ENCODE results near the gene DCLK1.

DCLK1 gene

DNA sequence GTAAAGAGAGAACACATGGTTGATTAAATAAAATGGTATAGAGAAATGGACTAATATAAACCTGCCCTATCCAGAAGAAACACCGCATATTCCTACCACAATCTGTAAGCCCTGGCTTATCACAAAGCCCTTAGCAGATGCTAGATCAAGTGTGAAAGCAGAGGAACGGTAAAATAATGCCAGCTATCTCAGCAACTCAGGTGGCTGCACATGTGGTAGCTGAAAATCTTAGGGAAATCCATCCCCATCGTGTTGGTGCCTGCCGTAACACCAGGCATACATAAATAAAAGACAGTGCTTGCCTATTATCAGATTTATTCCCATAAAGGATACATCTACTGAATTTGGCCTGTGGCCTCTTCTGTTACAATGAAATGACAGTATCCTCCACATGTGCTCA, 350.6 kb downstream of the DCLK1 start:
- no peak for DNase-seq

- DNase-seq = no peak
Measured at GRCh38 chr13:35771898-35772297, 359.3 kb downstream of the DCLK1 start.

GRCh38 chr13:35770756-35771297, 360.4 kb downstream of the DCLK1 start:
- DNase-seq = no peak

DNA sequence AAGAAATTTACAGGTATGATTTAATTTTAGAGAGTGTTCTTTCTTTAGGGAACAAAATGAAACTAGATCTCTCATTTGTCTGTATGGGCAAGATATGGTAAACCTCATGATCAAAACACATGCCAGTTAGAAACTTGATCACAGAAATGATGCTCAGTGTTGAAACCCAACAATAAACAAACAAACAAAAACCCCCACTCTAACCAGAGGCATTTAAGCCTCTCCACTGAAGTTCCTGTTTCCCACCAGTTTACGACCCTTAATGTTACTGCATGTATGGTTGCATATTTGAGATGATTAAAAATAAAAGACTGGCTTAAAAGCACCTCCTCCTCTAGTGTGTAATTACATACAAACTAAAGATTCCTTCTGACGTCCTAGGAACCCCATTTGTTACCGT, 361.4 kb downstream of the DCLK1 start:
- no peak for DNase-seq

DNA sequence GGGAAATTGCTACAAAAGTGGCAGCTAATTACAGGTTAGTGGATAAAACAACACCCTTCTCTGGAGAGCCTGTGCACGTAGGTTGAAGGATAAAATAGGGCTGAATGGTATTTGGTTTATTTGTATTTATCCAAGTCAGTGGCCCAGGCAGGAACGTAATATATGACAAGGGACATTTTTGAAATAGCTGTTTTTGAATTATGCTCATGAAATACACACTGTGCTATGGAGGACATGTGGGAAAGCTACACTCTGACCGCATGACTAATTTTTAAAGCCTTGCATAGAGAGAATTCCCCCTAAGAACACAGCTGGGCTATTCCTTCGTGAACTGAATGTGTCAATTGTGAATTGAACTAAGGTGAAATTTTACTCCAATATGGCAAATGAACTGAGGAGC, 362.6 kb downstream of the DCLK1 start:
- DNase-seq = no peak

DNA sequence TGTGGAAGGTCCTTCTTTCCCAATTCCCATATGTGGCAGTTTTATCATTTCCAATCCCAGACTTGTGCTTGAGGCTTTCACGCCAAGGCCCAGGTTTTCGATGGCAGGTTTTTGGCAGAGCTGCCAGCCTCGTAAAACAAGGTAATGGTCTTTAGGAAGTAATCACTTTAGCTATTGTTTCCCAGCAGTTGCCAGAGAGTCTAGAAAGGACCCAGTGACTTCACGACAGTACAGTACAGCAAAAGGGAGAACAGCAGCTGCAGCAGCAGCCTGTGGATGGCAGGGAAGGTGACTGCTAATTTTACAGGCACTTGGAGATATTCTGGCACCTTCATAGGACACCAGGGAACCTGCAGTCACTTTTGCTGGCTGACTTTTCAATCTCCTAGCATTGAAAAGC, 363.1 kb downstream of the DCLK1 start:
- no peak for DNase-seq

GRCh38 chr13:35767256-35767976, 363.8 kb downstream of the DCLK1 start:
- no peak for DNase-seq

DNA sequence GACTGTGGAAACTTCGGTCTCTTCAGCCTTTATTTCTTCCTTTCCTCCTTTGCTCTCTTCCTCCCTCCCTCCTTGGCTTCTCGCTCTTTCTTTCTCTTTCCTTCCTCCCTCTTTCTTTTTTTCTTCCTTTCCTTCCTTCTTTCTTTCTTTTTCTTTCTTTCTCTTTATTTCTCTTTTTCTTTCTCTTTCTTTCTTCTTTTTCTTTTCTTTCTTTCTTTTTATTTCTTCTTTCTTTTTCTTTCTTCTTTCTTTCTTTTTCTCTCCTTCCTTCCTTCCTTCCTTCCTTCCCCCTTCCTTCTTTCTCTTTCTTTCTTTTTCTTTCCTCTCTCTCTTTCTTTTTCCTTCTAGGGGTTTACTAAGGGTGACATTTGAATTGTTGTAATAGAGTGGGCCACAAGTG, 364.5 kb downstream of the DCLK1 start:
- no peak for DNase-seq

- no peak for DNase-seq
Measured at GRCh38 chr13:35765941-35766340, 365.2 kb downstream of the DCLK1 start.

DNA sequence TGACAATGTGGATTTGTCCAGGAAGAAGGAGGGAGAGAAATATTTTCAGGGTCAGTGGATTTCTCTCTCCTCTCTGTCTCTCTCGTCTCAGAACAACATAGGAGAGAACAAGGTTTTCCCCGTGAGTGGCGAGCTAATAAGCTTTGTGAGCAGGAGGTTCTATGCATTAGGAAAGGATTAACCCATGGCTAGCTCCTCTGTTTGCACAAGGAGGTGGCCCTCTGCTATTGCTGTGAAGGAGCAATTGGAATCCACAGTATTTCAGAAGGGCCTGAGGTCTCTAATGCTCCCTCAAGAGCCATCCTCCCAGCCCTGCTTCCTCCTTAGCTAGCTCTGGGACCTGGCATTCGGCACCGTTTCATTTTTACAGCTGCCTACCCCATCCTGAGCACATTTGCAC, 365.8 kb downstream of the DCLK1 start:
- DNase-seq = no peak

DNA sequence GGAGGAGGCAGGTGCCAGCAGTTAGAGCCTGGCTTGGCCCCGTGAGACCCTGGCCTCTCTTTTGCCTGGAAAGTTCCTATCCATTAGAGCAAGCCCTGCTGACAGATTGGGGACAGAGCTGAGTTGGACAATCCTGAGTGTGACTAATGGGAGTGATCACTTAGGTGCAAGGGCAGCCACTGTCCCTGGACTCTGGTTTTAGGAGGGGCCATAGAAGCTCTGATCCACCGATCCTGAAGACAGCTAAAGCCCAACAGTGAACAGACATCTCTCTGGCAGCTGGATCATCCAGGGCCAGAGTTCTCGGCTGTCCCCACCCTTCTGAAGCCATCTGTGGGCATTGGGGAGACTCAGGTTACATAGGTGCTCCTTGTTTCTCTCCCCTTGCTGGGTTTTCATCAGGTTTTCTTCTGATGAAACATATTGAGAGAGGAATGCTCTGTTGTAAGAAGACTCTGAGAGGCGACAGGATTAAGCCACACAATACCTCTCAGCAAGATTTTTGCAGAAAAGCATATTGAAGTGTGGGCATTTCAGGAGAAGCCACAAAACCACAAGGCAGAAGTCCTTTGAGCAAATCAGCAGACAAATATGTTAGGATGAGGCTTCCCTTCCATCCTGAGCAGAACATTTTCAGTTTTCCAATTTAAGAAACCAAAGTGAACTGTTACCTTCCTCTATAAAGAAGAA, 366.7 kb downstream of the DCLK1 start:
- DNase-seq = no peak

GRCh38 chr13:35763782-35764123, 367.4 kb downstream of the DCLK1 start:
- no peak for DNase-seq

- DNase-seq = no peak
Measured at GRCh38 chr13:35763060-35763781, 368.0 kb downstream of the DCLK1 start.

DNA sequence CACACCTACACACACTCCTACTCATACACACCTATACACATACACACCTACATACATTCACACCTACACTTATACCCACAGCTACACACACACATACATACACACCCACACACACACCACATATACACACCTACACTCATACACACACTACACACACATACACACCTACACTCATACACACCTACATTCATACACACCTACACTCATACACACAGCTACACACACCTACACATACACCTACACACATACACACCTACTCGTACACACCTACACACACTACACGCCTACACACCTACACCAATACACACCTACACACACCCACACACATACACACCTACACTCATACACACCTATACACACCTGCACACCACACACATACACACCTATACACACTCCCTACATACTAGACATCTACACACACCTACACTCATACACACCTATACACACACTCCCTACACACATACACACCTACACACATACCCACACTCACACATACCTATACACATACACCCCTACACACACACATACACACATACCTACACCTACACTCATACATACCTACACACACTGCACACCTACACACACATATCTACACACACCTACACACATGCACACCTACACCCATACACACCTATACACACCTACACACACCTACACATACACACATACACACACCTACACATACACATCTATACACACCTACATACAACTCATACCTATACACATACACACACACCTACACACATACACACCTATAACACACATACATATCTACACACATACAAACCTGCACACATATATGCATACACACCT, 369.5 kb downstream of the DCLK1 start:
- DNase-seq = no peak

DNA sequence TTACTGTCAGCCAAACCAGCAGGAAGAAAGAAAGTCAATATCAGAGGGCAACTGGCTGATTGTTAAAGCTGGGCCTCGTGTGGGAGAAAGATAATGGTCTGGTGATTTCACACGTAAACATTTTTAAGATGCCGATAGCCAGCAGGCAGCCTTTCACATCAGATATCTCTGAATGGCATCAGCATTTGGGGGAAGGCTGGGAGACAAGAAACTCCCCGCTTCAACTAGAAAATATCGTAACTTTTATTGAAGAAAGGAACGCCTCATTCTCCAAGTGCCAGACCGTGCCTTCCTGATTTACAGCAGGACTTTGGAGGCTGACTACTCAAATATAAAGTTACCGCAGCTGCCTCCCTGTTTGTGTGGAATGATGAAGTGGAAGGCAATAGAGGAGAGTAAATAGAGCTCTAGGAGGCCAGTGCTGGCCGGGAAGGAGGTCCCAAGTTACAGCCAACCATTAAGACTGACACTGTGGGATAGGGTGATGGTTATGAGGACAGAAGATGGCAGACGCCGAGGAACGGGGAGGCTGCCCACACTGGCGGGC, 370.4 kb downstream of the DCLK1 start:
- no peak for DNase-seq

DNA sequence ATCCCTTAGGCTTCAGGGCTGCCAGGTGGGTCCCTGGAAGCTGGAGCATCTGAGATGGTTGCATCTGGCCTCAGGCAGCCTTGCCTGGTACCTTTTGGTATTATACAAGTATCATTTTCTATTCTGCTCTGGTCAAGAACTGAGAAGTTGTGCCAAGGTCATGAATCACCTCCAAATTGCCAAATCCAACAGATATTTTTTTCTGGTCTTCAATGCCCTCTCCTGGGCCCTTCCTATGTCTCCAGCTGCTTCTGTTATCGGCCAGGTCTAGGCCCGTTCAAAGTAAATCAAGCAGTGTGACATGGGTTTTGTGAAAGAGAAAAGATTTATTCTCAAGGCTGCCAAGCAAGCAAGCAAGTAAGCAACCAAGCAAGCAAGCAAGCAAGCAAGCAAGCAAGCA, 383.6 kb downstream of the DCLK1 start:
- DNase-seq = no peak

GRCh38 chr13:35744566-35745178, 386.5 kb downstream of the DCLK1 start:
- DNase-seq = no peak

GRCh38 chr13:35744144-35744543, 387.0 kb downstream of the DCLK1 start:
- no peak for DNase-seq

GRCh38 chr13:35743165-35743564, 388.0 kb downstream of the DCLK1 start:
- no peak for DNase-seq

GRCh38 chr13:35741657-35742056, 389.5 kb downstream of the DCLK1 start:
- DNase-seq = no peak

- DNase-seq = no peak
Measured at GRCh38 chr13:35736876-35737275, 394.3 kb downstream of the DCLK1 start.

DNA sequence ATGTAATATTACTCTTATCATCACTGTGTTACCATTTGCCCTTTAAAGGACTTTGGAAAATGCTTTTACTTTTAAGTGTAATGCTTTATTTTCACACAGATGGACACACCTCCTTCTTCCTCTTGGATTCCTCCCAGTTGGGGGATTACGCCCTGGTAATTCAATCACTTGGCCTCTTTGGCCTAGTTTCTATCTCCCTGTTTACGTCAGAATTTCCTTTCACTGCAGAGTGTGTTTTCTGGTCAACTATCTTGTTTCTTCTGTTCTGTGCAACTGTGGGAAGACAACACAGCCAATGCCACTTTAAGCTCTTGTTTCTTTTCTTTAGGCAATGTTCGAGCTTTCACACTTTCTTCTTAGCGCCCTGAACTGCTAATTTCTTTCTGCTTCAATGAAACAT, 397.4 kb downstream of the DCLK1 start:
- no peak for DNase-seq
